Activated CD4-positive, CD25-positive, alpha-beta regulatory T cell (primary cell): ENCODE measurements around the gene MROH2B.

ENCODE experiments used
- DNase-seq, 4 experiments: peaks; one replicate each; lab custom pipeline; 2025; lab: John Stamatoyannopoulos, UW

Gene MROH2B

GRCh38 chr5:40972434-40972833, 98.7 kb downstream of the MROH2B start:
- DNase-seq = no peak

- DNase-seq = no peak
Measured at GRCh38 chr5:40962207-40962955, 108.8 kb downstream of the MROH2B start.

GRCh38 chr5:40960037-40960436, 111.1 kb downstream of the MROH2B start:
- no peak for DNase-seq

GRCh38 chr5:40958811-40959210, 112.3 kb downstream of the MROH2B start:
- DNase-seq = no peak

GRCh38 chr5:40957048-40957447, 114.1 kb downstream of the MROH2B start:
- no peak for DNase-seq

GRCh38 chr5:40955313-40955712, 115.8 kb downstream of the MROH2B start:
- no peak for DNase-seq
